HepG2 (cell line): ENCODE measurements around the gene SBK3. TPM values are rescaled to one million over a fixed set of nuclear protein-coding genes. Genes with fewer than 3 reads are reported as not detected.

Source experiments
- AHR ChIP-seq: IDR thresholded peaks from 2 replicates; pipeline ENCODE4 v1.6.1; 2018; ENCODE audit warnings: missing genetic modification reagents, missing compliant biosample characterization
- KAT7 ChIP-seq: IDR thresholded peaks from 2 replicates; pipeline ENCODE4 v1.6.1; 2018; ENCODE audit warnings: borderline replicate concordance, missing compliant biosample characterization
- KDM2A ChIP-seq: sonication (generic); formaldehyde crosslinking; IDR thresholded peaks from 2 replicates; pipeline ENCODE4 v1.4.0; 2020; ENCODE audit warnings: low read depth, missing genetic modification reagents, borderline replicate concordance
- KLF11 ChIP-seq: IDR thresholded peaks from 2 replicates; pipeline ENCODE4 v1.6.1; 2016; ENCODE audit warnings: missing compliant biosample characterization
- KLF13 ChIP-seq: sonication (generic); formaldehyde crosslinking; IDR thresholded peaks from 2 replicates; pipeline ENCODE4 v1.4.0; 2020; ENCODE audit warnings: mild to moderate bottlenecking, missing genetic modification reagents
- NFE2L2 ChIP-seq: fragments of 150-350 bp; IDR thresholded peaks from 2 replicates; pipeline ENCODE4 v1.6.1; 2014; ENCODE audit warnings: low read length
- PCBP1 ChIP-seq: fragments of 200-400 bp; formaldehyde crosslinking; IDR thresholded peaks from 2 replicates; pipeline ENCODE4 v1.6.1; 2017; ENCODE audit warnings: mild to moderate bottlenecking, low read depth, low read length, borderline replicate concordance
- RBM39 ChIP-seq: fragments of 200-400 bp; formaldehyde crosslinking; IDR thresholded peaks from one replicate; pipeline ENCODE4 v1.6.1; 2018; ENCODE audit warnings: antibody characterized with exemption, mild to moderate bottlenecking, low read depth, low read length; ENCODE audit not compliant: poor library complexity, severe bottlenecking
- SSRP1 ChIP-seq: IDR thresholded peaks from 2 replicates; pipeline ENCODE4 v1.6.1; 2016; ENCODE audit warnings: control low read depth
- TBX2 ChIP-seq: sonication (generic); formaldehyde crosslinking; IDR thresholded peaks from 2 replicates; pipeline ENCODE4 v1.5.0; 2020; ENCODE audit warnings: missing genetic modification reagents, mild to moderate bottlenecking, borderline replicate concordance
- ZMYM3 ChIP-seq: sonication (generic); formaldehyde crosslinking; IDR thresholded peaks from 2 replicates; pipeline ENCODE4 v1.5.1; 2020; ENCODE audit warnings: mild to moderate bottlenecking, missing genetic modification reagents
- ZSCAN21 ChIP-seq: sonication (generic); formaldehyde crosslinking; IDR thresholded peaks from 2 replicates; pipeline ENCODE4 v1.8.0; 2022; ENCODE audit warnings: mild to moderate bottlenecking, missing genetic modification reagents, moderate library complexity, borderline replicate concordance
- polyA plus RNA-seq, 8 experiments: library from polyadenylated mRNA; depleted of rRNA in 3 of 8; stranded (reverse) in 7 of 8; unstranded in 1 of 8; fragments of >200 nt; fragmentation: Illumina TruSeq in 4 of 8; extraction: Trizol in 4 of 8; gene quantifications; 2 replicates each; pipeline versions ENCODE4 v1.2.1 to v1.2.3, GENCODE V29; 2011 to 2016; ENCODE audit warnings: low read depth in 4 of 8, missing spikeins in 1 of 8, mixed read lengths in 1 of 8; ENCODE audit not compliant: insufficient read depth in 1 of 8
- total RNA-seq, 5 experiments: library from RNA; depleted of rRNA; stranded (reverse); fragments of >200 nt; fragmentation: Illumina TruSeq; extraction: Trizol; gene quantifications; 2 replicates each; pipeline ENCODE4 v1.2.3, GENCODE V29; 2016; ENCODE audit warnings: low read depth in 1 of 5
- TF ChIP-seq, protein P1 (sequence below): IDR thresholded peaks from 2 replicates; pipeline ENCODE4 v1.6.1; 2012; ENCODE audit warnings: low read length, improper control_type of control experiment
- TF ChIP-seq, protein P2 (sequence below): sonication (generic); formaldehyde crosslinking; IDR thresholded peaks from 2 replicates; pipeline ENCODE4 v1.8.1; 2022; ENCODE audit warnings: low read depth, mild to moderate bottlenecking, missing genetic modification reagents
- TF ChIP-seq, protein P3 (sequence below), 2 experiments: sonication (generic) in 1 of 2; formaldehyde crosslinking in 1 of 2; IDR thresholded peaks; 2 replicates each; pipeline versions ENCODE4 v1.6.1 to v1.9.0; 2014 to 2022; ENCODE audit warnings: antibody characterized with exemption in 1 of 2, borderline replicate concordance in 1 of 2, inconsistent platforms in 1 of 2, low read depth in 1 of 2, missing genetic modification reagents in 1 of 2
- TF ChIP-seq, protein P4 (sequence below): IDR thresholded peaks from 2 replicates; pipeline ENCODE4 v1.6.1; 2012; ENCODE audit warnings: inconsistent platforms

The SBK3 gene
- total and polyA plus RNA-seq, 2 of the 13 experiments (the other 11 are each of a cell fraction or from before 2014, with no cell fraction given) = 0.66 to 0.77 TPM

DNA sequence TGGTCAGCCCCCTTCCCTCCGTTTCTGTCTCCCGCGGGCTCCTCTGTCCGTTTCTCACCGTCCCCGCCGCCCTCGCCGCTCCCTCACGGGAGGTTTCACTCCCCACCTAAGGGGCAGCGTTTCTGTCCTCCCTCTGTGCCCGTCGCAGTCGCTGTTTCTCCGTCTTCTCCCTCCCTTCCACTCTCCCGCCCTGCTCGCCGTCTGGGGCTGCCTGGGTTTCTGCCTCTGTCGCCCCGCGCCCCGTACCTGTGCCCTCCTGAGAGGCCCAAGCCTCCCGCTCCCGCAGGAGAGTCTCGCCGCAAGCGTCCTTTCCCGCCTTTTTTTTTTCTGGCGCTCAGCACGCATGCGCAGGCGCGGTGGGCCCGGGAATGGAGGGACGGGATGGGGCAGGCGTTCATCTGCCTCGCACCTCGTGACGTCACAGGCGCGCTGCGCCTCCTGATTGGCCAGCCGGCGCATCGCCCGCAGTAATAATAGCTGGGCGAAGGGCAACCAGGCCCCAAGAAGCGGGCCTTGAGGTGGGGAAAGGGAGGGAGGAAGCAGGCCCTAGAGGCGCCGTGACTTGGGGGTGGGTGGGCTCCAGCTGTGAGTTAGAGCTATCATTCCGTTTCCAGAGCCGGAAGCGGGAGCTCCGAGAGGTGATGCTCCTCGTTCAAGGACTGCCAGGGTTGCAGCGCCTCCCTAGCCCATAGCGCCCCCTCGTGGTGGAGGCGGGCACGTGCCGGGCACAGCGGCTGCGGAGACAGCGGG is 41.7 kb downstream of the SBK3 start (continued):
- TF ChIP-seq, protein P1, sequence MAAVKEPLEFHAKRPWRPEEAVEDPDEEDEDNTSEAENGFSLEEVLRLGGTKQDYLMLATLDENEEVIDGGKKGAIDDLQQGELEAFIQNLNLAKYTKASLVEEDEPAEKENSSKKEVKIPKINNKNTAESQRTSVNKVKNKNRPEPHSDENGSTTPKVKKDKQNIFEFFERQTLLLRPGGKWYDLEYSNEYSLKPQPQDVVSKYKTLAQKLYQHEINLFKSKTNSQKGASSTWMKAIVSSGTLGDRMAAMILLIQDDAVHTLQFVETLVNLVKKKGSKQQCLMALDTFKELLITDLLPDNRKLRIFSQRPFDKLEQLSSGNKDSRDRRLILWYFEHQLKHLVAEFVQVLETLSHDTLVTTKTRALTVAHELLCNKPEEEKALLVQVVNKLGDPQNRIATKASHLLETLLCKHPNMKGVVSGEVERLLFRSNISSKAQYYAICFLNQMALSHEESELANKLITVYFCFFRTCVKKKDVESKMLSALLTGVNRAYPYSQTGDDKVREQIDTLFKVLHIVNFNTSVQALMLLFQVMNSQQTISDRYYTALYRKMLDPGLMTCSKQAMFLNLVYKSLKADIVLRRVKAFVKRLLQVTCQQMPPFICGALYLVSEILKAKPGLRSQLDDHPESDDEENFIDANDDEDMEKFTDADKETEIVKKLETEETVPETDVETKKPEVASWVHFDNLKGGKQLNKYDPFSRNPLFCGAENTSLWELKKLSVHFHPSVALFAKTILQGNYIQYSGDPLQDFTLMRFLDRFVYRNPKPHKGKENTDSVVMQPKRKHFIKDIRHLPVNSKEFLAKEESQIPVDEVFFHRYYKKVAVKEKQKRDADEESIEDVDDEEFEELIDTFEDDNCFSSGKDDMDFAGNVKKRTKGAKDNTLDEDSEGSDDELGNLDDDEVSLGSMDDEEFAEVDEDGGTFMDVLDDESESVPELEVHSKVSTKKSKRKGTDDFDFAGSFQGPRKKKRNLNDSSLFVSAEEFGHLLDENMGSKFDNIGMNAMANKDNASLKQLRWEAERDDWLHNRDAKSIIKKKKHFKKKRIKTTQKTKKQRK = no peak
- TF ChIP-seq NFE2L2 (no peak), SSRP1 (no peak), AHR (CRISPR knock-in tag) (0 out of 2 replicates have a peak, but pooled peaks have one; percentile 52), KDM2A (CRISPR knock-in tag) (peak; percentile 71; the same call in 1 of the 2 replicates), KLF13 (CRISPR knock-in tag) (0 out of 2 replicates have a peak, but pooled peaks have one; percentile 14), RBM39 (no peak), PCBP1 (0 out of 2 replicates have a peak, but pooled peaks have one; percentile 52), ZMYM3 (no peak), ZSCAN21 (CRISPR knock-in tag) (no peak), TBX2 (CRISPR knock-in tag) (peak; percentile 52; the same call in 1 of the 2 replicates), KLF11 (0 out of 2 replicates have a peak, but pooled peaks have one; percentile 27), KAT7 (CRISPR knock-in tag) (peak; percentile 41; the same call in 1 of the 2 replicates)
- TF ChIP-seq, protein P2, sequence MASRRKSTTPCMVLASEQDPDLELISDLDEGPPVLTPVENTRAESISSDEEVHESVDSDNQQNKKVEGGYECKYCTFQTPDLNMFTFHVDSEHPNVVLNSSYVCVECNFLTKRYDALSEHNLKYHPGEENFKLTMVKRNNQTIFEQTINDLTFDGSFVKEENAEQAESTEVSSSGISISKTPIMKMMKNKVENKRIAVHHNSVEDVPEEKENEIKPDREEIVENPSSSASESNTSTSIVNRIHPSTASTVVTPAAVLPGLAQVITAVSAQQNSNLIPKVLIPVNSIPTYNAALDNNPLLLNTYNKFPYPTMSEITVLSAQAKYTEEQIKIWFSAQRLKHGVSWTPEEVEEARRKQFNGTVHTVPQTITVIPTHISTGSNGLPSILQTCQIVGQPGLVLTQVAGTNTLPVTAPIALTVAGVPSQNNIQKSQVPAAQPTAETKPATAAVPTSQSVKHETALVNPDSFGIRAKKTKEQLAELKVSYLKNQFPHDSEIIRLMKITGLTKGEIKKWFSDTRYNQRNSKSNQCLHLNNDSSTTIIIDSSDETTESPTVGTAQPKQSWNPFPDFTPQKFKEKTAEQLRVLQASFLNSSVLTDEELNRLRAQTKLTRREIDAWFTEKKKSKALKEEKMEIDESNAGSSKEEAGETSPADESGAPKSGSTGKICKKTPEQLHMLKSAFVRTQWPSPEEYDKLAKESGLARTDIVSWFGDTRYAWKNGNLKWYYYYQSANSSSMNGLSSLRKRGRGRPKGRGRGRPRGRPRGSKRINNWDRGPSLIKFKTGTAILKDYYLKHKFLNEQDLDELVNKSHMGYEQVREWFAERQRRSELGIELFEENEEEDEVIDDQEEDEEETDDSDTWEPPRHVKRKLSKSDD = no peak; the same call in 1 of the 2 replicates
- TF ChIP-seq, protein P3, sequence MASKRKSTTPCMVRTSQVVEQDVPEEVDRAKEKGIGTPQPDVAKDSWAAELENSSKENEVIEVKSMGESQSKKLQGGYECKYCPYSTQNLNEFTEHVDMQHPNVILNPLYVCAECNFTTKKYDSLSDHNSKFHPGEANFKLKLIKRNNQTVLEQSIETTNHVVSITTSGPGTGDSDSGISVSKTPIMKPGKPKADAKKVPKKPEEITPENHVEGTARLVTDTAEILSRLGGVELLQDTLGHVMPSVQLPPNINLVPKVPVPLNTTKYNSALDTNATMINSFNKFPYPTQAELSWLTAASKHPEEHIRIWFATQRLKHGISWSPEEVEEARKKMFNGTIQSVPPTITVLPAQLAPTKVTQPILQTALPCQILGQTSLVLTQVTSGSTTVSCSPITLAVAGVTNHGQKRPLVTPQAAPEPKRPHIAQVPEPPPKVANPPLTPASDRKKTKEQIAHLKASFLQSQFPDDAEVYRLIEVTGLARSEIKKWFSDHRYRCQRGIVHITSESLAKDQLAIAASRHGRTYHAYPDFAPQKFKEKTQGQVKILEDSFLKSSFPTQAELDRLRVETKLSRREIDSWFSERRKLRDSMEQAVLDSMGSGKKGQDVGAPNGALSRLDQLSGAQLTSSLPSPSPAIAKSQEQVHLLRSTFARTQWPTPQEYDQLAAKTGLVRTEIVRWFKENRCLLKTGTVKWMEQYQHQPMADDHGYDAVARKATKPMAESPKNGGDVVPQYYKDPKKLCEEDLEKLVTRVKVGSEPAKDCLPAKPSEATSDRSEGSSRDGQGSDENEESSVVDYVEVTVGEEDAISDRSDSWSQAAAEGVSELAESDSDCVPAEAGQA (IDR thresholded peaks at IDR 0.05; ENCODE audit: low read depth) = peak; percentile 56; the same call in 1 of the 2 replicates
- TF ChIP-seq, protein P3 (CRISPR knock-in tag; IDR thresholded peaks at IDR 0.05; ENCODE audit: borderline replicate concordance) = no peak
- TF ChIP-seq, protein P4, sequence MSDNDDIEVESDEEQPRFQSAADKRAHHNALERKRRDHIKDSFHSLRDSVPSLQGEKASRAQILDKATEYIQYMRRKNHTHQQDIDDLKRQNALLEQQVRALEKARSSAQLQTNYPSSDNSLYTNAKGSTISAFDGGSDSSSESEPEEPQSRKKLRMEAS = peak; percentile 82
